GM12875 (cell line): ENCODE results near the gene CDC20B.
"Not testable (repeated sequence)": the region's sequence is repeated elsewhere in the genome, so short reads cannot be mapped to it uniquely, and the experiment has no call there.

ENCODE experiments used
- H3K4me3 ChIP-seq: one replicate; pipeline ENCODE4 v1.5.1; 2011; ENCODE audit warnings: low read depth, low read length, control low read depth
- TF ChIP-seq, protein P1 (sequence below): IDR thresholded peaks from 2 replicates; pipeline ENCODE4 v1.5.1; 2011; ENCODE audit warnings: low read depth, mild to moderate bottlenecking, control low read depth, inconsistent platforms, low read length, moderate library complexity, borderline replicate concordance; ENCODE audit not compliant: insufficient read depth

The CDC20B gene

DNA sequence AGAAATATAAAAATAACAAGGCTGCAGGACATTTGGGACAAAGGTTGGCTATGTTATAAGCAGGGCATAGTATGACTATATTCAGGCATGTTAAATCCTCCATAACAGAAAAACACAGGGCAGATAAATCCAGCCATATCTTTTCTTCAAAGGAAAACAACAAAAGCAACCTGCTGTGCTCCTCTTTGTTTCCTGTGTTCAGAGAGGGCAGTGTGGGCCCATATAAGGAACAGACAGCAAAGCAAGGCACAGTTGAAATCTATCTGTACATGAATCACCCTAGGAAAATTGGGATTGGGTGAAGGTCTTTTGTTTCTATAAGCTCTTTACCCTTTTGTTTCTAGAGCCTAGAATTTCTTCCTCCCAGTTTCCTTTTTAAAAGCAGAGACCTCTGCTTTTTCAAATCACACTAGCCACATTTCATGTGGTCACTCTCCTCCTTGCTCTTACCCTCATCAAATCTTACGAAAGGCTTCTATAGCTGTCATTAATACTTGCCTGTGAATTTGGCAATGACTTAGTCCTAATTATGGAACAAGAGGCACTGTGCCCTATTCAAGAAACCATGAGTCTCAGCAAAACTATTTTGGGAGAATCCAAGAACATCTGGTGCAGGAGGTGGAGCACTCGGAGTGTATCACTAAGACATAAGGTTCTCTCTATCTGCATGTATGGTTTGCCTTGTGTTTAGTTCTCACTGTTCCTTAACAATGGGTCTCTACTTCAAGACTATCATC, 68.8 kb downstream of the CDC20B start:
- H3K4me3 ChIP-seq = no peak overlapping the region
- TF ChIP-seq, protein P1, sequence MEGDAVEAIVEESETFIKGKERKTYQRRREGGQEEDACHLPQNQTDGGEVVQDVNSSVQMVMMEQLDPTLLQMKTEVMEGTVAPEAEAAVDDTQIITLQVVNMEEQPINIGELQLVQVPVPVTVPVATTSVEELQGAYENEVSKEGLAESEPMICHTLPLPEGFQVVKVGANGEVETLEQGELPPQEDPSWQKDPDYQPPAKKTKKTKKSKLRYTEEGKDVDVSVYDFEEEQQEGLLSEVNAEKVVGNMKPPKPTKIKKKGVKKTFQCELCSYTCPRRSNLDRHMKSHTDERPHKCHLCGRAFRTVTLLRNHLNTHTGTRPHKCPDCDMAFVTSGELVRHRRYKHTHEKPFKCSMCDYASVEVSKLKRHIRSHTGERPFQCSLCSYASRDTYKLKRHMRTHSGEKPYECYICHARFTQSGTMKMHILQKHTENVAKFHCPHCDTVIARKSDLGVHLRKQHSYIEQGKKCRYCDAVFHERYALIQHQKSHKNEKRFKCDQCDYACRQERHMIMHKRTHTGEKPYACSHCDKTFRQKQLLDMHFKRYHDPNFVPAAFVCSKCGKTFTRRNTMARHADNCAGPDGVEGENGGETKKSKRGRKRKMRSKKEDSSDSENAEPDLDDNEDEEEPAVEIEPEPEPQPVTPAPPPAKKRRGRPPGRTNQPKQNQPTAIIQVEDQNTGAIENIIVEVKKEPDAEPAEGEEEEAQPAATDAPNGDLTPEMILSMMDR = no peak

DNA sequence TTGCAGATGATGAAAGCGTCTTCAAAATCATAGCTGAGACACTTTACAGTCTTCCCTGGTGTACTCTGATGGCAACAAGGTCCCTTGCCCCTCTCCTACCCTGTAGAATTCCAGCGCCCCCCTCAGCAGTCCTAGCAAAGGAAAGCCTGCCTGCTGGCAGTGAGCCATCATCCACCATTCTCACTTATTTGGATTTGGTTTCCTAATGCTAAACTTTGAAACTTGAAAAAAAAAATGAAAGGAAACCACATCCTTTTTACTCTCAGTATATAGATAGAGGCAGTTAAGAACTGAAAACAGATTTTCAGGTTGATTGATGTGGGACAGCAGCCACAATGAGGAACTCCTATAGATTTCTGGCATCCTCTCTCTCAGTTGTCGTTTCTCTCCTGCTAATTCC, 70.6 kb downstream of the CDC20B start, which contains the start of gene GZMA:
Gene GZMA, plus strand, starts transcription at position 299 of the 400 bp plus-strand sequence. Its CDS starts 37 bp downstream, at position 336.
- H3K4me3 ChIP-seq = no peak within 1 kb of the TSS
- TF ChIP-seq, protein P1 = no peak

DNA sequence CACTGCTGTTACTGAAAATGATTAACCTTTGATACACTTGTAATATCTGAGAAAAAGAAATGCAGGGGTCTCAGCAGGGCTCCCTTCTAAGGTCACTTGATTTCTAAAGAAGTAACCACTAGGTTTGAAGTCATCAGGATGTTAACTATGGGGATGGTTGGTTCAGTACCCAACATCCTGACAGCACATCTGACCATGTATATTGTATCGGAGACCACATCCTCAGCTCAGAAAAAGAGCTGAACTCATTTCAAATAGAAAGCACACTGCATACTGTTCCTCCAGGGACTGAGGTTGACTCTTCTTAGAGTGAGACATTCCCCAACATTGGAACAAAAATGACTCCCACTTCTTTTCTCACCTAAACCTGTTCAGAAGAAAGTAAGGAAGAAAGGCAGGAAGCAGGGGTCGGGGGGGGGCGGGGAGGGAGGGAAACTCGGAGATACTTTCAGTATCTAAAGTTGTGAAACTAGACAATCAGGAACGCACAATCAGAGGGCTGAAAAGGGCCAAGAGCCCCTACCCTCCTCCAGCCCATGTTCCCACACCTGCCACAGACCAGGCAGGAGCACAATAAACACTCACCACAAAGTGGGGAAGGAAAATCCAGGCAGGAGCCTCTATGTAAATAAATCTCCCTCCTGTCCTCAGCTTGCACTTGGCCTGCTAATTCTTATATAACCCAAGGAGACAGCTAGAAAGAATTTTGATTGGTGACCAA, 71.3 kb downstream of the CDC20B start:
- no peak overlapping the region for H3K4me3 ChIP-seq
- TF ChIP-seq, protein P1 = no peak

DNA sequence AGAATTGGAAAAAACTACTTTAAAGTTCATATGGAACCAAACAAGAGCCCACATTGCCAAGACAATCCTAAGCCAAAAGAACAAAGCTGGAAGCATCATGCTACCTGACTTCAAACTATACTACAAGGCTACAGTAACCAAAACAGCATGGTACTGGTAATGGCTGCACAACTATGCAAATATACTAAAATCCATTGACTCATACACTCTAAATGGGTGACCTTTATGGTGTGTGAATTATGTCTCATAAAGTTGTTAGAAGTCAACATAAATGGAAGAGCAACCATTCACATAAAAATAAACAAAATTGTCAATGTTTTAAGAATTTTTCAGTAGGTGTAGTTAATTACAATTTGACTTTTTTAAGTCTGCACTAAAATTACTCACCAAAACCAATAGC, 71.8 kb downstream of the CDC20B start:
- not testable (repeated sequence) for H3K4me3 ChIP-seq

DNA sequence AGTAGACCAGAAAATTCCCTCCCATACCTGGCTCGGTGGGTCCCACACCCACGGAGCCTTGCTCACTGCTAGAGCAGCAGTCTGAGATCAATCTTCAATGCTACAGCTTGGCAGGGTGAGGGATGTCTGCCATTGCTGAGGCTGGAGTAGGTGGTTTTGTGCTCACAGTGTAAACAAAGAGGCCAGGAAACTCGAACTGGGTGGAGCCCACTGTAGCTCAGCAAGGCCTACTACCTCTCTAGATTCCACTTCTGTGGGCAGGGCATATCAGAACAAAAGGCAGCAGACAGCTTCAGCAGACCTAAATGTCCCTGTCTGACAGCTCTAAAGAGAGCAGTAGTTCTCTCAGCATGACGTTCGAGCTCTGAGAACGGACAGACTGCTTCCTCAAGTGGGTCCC, 76.1 kb downstream of the CDC20B start:
- H3K4me3 ChIP-seq = no peak overlapping the region
- TF ChIP-seq, protein P1 = no peak

DNA sequence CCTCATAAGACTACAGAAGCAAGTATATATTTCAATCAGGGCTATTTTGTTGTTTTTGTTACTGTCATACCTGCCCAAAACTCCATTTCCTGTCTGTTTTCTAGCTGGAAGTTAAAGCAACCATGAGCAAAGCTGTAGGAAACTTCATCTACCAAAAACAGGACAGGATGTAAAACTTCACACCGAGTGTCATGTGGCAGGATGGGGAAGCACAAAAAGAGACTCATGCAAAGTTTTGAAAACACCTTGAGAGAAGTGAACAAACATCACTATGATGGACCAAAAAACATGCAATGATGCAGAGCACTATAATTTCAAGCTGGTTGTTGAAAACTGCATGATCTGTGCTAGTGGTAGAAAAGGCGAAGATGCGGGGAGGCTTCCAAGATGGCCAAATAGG, 76.8 kb downstream of the CDC20B start:
- TF ChIP-seq, protein P1 = no peak
- H3K4me3 ChIP-seq = no peak overlapping the region

DNA sequence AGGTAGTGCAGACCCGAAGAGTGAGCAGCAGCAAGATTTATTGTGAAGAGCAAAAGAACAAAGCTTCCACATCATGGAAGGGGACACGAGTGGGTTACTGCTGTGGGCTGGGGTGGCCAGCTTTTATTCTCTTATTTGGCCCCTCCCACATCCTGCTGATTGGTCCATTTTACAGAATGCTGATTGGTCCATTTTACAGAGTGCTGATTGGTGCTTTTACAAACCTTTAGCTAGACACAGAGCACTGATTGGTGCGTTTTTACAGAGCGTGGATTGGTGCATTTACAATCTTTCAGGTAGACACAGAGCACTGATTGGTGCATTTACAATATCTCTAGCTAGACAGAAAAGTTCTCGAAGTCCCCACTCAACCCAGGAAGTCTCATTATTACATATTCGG, 82.0 kb downstream of the CDC20B start:
- not testable (repeated sequence) for H3K4me3 ChIP-seq

DNA sequence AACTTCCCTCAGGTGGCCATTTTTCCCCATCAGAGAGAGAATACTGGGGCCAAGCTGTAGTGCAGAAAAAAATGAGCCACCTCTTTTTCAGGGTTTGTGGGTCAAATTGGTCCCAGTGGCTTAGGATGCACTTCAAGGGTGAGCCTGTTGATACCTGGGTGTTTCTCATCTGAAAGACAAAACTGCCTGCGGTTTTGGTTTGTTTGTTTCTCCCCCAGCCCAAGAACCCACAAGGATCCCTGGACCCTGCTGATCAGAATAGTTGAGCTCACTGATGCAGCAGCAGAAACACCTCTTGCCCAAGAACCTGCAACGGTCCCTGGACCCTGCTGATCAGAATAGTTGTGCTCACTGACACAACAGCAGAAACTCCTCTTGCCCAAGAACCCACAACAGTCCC, 83.7 kb downstream of the CDC20B start:
- not testable (repeated sequence) for H3K4me3 ChIP-seq
